Esophagus mucosa (tissue), 1 donor: ENCODE results near the gene GSTT4. TPM values are rescaled to one million over a fixed set of nuclear protein-coding genes. Genes with fewer than 3 reads are reported as not detected.
"Not testable (repeated sequence)": the region's sequence is repeated elsewhere in the genome, so short reads cannot be mapped to it uniquely, and the experiment has no call there.

Experiments used
- ATAC-seq: fragments of 200-7000 bp; cut with Tn5 transposase; one replicate; pipeline ENCODE4 v1.9.1; 2020
- total RNA-seq: library from RNA; stranded (reverse); gene quantifications from one replicate; pipeline ENCODE4 v1.2.4, GENCODE V29; 2023
- donor health status: DM: yes; HTN: yes; CAD: no.

Gene GSTT4
- total RNA-seq, 1 donor from 2014 or later = not detected

- not testable (repeated sequence) for ATAC-seq
Observed at GRCh38 chr22:23986538-23987178, 18.6 kb downstream of the GSTT4 start.

- ATAC-seq = not testable (repeated sequence)
Observed at GRCh38 chr22:23986089-23986488, 19.2 kb downstream of the GSTT4 start.

- ATAC-seq = peak; percentile 68
Observed at GRCh38 chr22:23984430-23984829, 20.8 kb downstream of the GSTT4 start.

- not testable (repeated sequence) for ATAC-seq
Observed at GRCh38 chr22:23980567-23980966, 24.7 kb downstream of the GSTT4 start.

GRCh38 chr22:23979557-23980240 is 25.6 kb downstream of the GSTT4 start, which contains the start of gene GSTT2:
GSTT2 (plus strand) TSS chr22:23980134.
- peak; percentile 57 for ATAC-seq

- not testable (repeated sequence) for ATAC-seq
Observed at GRCh38 chr22:23977304-23977703, 27.9 kb downstream of the GSTT4 start.

GRCh38 chr22:23974836-23975352 is 30.4 kb downstream of the GSTT4 start:
- peak; percentile 30 for ATAC-seq

- ATAC-seq = peak; percentile 92
Observed at GRCh38 chr22:23974345-23974744, 30.9 kb downstream of the GSTT4 start, which contains the start of gene DDT. DDT (minus strand) TSS chr22:23974441; CDS start chr22:23974414, 27 bp downstream.

GRCh38 chr22:23971927-23972326 is 33.3 kb downstream of the GSTT4 start:
- not testable (repeated sequence) for ATAC-seq

- ATAC-seq = no peak
Observed at GRCh38 chr22:23970816-23971486, 34.3 kb downstream of the GSTT4 start.

- ATAC-seq = no peak
Observed at GRCh38 chr22:23970201-23970641, 35.0 kb downstream of the GSTT4 start.

GRCh38 chr22:23969071-23969470 is 36.2 kb downstream of the GSTT4 start:
- no peak for ATAC-seq

GRCh38 chr22:23966568-23966967 is 38.7 kb downstream of the GSTT4 start, which contains the start of gene DDTL:
DDTL (plus strand) TSS chr22:23966888; CDS start chr22:23966915, 27 bp downstream.
- peak; percentile 93 for ATAC-seq

- peak; percentile 24 for ATAC-seq
Observed at GRCh38 chr22:23966094-23966493, 39.2 kb downstream of the GSTT4 start.

- peak; percentile 56 for ATAC-seq
Observed at GRCh38 chr22:23961084-23961771, 44.0 kb downstream of the GSTT4 start, which contains the start of gene GSTT2B. GSTT2B (minus strand) TSS chr22:23961195; CDS start chr22:23961131, 64 bp downstream.

- ATAC-seq = peak; percentile 63
Observed at GRCh38 chr22:23956301-23956900, 48.9 kb downstream of the GSTT4 start.

- not testable (repeated sequence) for ATAC-seq
Observed at GRCh38 chr22:23955886-23956285, 49.4 kb downstream of the GSTT4 start.

- not testable (repeated sequence) for ATAC-seq
Observed at GRCh38 chr22:23954991-23955305, 50.3 kb downstream of the GSTT4 start.

GRCh38 chr22:23954193-23954990 is 50.9 kb downstream of the GSTT4 start:
- not testable (repeated sequence) for ATAC-seq

- not testable (repeated sequence) for ATAC-seq
Observed at GRCh38 chr22:23953485-23953884, 51.8 kb downstream of the GSTT4 start.
